Stomach (tissue), 9 donors: ENCODE data around the gene CD74. TPM values are rescaled to one million over a fixed set of nuclear protein-coding genes. Genes with fewer than 3 reads are reported as not detected.

Experiments used
- DNase-seq, 2 donors: peaks; one replicate each; pipeline versions ENCODE4 v3.0.0 to v3.0.0-alpha.2; 2013 to 2019
- H3K27ac ChIP-seq, 5 donors: fragments of 200-600 bp in 4 of 5; sonication (generic) in 4 of 5; one replicate each; pipeline ENCODE4 v1.5.1; 2013 to 2019; ENCODE audit warnings: mild to moderate bottlenecking in 1 of 5, moderate library complexity in 1 of 5
- H3K27me3 ChIP-seq, 3 donors: fragments of 200-600 bp; sonication (generic); one replicate each; pipeline ENCODE4 v1.5.1; 2017 to 2019; ENCODE audit warnings: mixed run types in 1 of 3
- H3K36me3 ChIP-seq, 4 donors: fragments of 200-600 bp; sonication (generic); 1 replicate in 3 of 4; 2 replicates in 1 of 4; pipeline ENCODE4 v1.5.1; 2016 to 2019
- H3K4me1 ChIP-seq, 4 donors: fragments of 200-600 bp; sonication (generic); one replicate each; pipeline ENCODE4 v1.5.1; 2016 to 2019
- H3K4me3 ChIP-seq, 4 donors: fragments of 200-600 bp; sonication (generic) in 3 of 4; one replicate each; pipeline ENCODE4 v1.5.1; 2016 to 2019; ENCODE audit warnings: mild to moderate bottlenecking in 1 of 4
- H3K9me3 ChIP-seq, 4 donors: fragments of 200-600 bp; sonication (generic); one replicate each; pipeline ENCODE4 v1.5.1; 2016 to 2019
- CTCF ChIP-seq, 7 experiments: fragments of 450-650 bp in 4 of 7; fragments of 200-600 bp in 3 of 7; sonication (generic) in 3 of 7; IDR thresholded peaks; one replicate each; pipeline ENCODE4 v1.5.1; 2016 to 2019; ENCODE audit warnings: antibody characterized with exemption in 7 of 7, control low read depth in 2 of 7, mild to moderate bottlenecking in 1 of 7
- EP300 ChIP-seq: sonication (generic); formaldehyde crosslinking; IDR thresholded peaks from one replicate; pipeline ENCODE4 v1.6.1; 2017; ENCODE audit warnings: antibody characterized with exemption
- POLR2A ChIP-seq, 4 donors: fragments of 450-650 bp; IDR thresholded peaks; one replicate each; pipeline ENCODE4 v1.6.1; 2016; ENCODE audit warnings: antibody characterized with exemption in 4 of 4, control low read depth in 2 of 4, mild to moderate bottlenecking in 1 of 4, moderate library complexity in 1 of 4
- POLR2AphosphoS5 ChIP-seq, 3 donors: sonication (generic); formaldehyde crosslinking; IDR thresholded peaks; one replicate each; pipeline ENCODE4 v1.6.1; 2016; ENCODE audit warnings: antibody characterized with exemption in 3 of 3
- WGBS, 5 donors: extraction: QIAGEN DNeasy Blood & Tissue Kit in 3 of 5; methylation state at CpG; one replicate each; pipeline versions ENCODE4 v1.1.5 to v1.1.7; 2013 to 2018; 5-methylcytosine and 5-hydroxymethylcytosine counted together
- intact Hi-C: fragments of 100-400 bp; cut with DNase I; formaldehyde crosslinking; loops from one replicate; pipeline ENCODE4 v1.15.1; 2023; ENCODE audit warnings: low total_unique reads
- polyA plus RNA-seq, 3 donors: library from polyadenylated mRNA; stranded (reverse); fragments of 200-250 nt; gene quantifications; one replicate each; pipeline ENCODE4 v1.2.3, GENCODE V29; 2013
- total RNA-seq, 5 donors: library from RNA; depleted of rRNA; stranded (reverse); fragments of >200 nt; gene quantifications; one replicate each; pipeline versions ENCODE4 v1.1.0 to v1.2.3, GENCODE V29; 2014 to 2016
- donor health status: healthy with polysubstance abuse.
- donor health status: Bipolar disorder and iron deficiency.
- donor health status: healthy.

Gene CD74
- total and polyA plus RNA-seq, 8 donors, result 102 to 1,185 (median 296) TPM

DNA sequence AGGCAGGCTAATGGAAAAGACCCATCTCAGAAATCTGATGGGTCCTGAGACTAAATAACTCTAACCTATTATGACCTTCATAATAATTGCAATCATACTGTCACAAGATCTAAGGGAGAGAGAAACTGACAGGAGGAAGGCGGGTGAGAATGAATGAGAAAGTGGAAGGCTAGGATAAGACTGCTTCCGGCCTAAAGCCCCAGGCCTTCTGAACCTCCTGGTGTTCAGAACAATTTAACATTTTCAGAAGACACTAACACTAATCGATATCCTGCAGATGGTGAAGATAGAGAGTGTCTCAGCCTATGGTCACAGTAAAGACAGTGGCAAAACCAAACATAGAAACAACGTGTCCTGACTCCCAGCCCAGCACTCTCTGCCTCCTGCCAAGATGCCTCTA is 35.6 kb upstream of the CD74 start:
- DNase-seq, result no peak
- H3K9me3 ChIP-seq, result no peaks in the 10 kb centered on the region
- peaks cover 42 to 47% (median 47%) of the 10 kb centered on the region in 4 donors for H3K36me3 ChIP-seq
- intact Hi-C loops, result no loop called here
- no peaks in the 10 kb centered on the region for H3K27me3 ChIP-seq
- peak overlapping the region in 4 of 5 donors; percentile 93 to 99 (median 94) for H3K27ac ChIP-seq
- TF ChIP-seq POLR2AphosphoS5 (IDR thresholded peaks at IDR 0.05) (no peak), POLR2A (IDR thresholded peaks at IDR 0.05) (no peak), CTCF (IDR thresholded peaks at IDR 0.05) (no peak), EP300 (no peak)
- 10 to 21% (median 14%) methylated on average over 4 of the region's 4 CpGs for whole genome bisulfite sequencing, 5 donors
- H3K4me1 ChIP-seq, result peaks cover 12 to 39% (median 30%) of the 10 kb centered on the region in 4 donors
- H3K4me3 ChIP-seq, result peak overlapping the region; percentile 61 to 91 (median 70)

DNA sequence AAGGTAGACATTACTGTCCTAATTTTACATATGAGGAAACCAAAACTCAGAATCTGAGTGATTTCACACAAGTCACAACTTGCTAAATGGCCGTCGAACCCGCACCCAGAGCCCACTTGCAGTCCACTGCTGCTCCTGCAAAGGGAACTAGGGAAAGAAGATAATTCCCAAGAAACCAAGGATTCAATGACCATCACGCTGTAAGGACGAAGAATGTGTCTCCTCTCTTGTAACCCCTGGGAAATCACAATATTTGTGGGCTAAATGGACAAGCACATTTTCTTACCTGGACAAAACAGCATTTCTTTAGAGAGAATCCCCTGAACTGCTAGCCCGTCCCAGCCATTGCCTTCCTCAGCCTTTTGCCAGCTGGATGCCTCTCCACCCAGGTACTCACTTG is 34.5 kb upstream of the CD74 start:
- no peak for TF ChIP-seq EP300
- no peak for TF ChIP-seq POLR2AphosphoS5 (IDR thresholded peaks at IDR 0.05)
- TF ChIP-seq CTCF (IDR thresholded peaks at IDR 0.05), result no peak
- no peak for TF ChIP-seq POLR2A (IDR thresholded peaks at IDR 0.05)
- 77 to 92% (median 89%) methylated on average over 6 of the region's 6 CpGs for WGBS, 5 donors
- no peak overlapping the region for H3K27ac ChIP-seq
- H3K4me1 ChIP-seq, result peaks cover 12 to 39% (median 31%) of the 10 kb centered on the region in 4 donors
- H3K36me3 ChIP-seq, result peaks cover 44 to 58% (median 56%) of the 10 kb centered on the region in 4 donors
- no peaks in the 10 kb centered on the region for H3K27me3 ChIP-seq
- no peak for DNase-seq
- intact Hi-C loops, result no loop called here
- peak overlapping the region in 1 of 4 donors; percentile 61 for H3K4me3 ChIP-seq
- H3K9me3 ChIP-seq, result no peaks in the 10 kb centered on the region

- Histone ChIP-seq H3K9me3 (no peaks in the 10 kb centered on the region), H3K27me3 (no peaks in the 10 kb centered on the region), H3K36me3 (peaks cover 44 to 64% (median 62%) of the 10 kb centered on the region in 4 donors), H3K4me1 (peaks cover 12 to 39% (median 34%) of the 10 kb centered on the region in 4 donors), H3K27ac (no peak overlapping the region), H3K4me3 (no peak overlapping the region)
- intact Hi-C loops, result no loop called here
- TF ChIP-seq POLR2A (IDR thresholded peaks at IDR 0.05) (no peak), CTCF (IDR thresholded peaks at IDR 0.05) (no peak), POLR2AphosphoS5 (IDR thresholded peaks at IDR 0.05) (no peak), EP300 (no peak)
- 84 to 94% (median 89%) methylated on average over 6 of the region's 6 CpGs for WGBS, 5 donors
- DNase-seq, result no peak
Observed at GRCh38 chr5:150446583-150446982, 33.9 kb upstream of the CD74 start.

DNA sequence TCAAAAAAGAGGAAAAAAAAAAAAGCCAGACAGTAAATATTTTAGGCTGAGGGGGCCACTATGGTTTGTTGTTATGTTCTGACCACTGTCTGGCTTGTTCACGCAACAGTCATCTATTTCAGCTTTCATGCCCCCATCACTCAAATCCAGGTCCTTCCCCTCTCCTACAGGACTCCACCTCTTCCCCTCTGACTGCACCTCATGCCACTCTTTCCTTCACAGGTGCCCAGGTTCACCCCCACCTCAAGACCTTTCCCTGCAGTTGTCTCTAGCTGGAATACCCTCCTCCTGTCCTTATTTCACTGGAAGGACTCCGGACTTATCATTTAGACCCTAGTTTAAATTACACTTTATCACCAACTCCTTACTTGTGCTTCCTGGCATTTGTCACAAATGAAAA is 33.4 kb upstream of the CD74 start:
- intact Hi-C loops, result no loop called here
- Histone ChIP-seq H3K27ac (no peak overlapping the region), H3K36me3 (peaks cover 44 to 69% (median 66%) of the 10 kb centered on the region in 4 donors), H3K9me3 (no peaks in the 10 kb centered on the region), H3K4me3 (no peak overlapping the region), H3K27me3 (no peaks in the 10 kb centered on the region), H3K4me1 (peaks cover 12 to 39% (median 34%) of the 10 kb centered on the region in 4 donors)
- TF ChIP-seq POLR2A (IDR thresholded peaks at IDR 0.05), result no peak
- TF ChIP-seq EP300, result no peak
- TF ChIP-seq CTCF (IDR thresholded peaks at IDR 0.05), result no peak
- TF ChIP-seq POLR2AphosphoS5 (IDR thresholded peaks at IDR 0.05), result no peak
- 79 to 93% (median 85%) methylated on average over 2 of the region's 2 CpGs for WGBS, 5 donors
- DNase-seq, result no peak
